ENCODE measurements around the gene GGT7. TPM values are rescaled to one million over a fixed set of nuclear protein-coding genes. Genes with fewer than 3 reads are reported as not detected.

Gene GGT7
- total RNA-seq, 1 donor from 2014 or later, result 62.7 TPM

DNA sequence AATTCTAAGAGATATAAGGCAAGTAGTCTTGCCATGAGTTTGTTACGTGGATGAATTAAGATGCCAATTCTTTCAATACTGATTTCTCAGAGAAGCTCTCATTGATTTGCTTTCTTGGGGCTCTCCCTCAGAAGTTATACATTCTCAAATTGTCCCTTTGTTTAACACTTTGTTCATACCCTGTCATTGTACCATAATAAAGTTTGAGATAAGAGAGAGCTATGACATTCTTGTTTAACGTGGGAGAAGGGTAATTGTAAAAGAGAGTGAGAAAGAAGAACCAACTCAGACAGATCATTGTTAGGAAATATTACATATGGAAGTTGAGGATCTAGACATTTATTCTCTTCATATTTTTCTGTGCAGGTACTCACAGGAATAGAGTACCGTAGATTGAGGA is 22.8 kb upstream of the GGT7 start:
- H3K9me3 Mint-ChIP-seq, result no peaks in the 10 kb centered on the region
- H3K36me3 Mint-ChIP-seq, result peaks cover 19% of the 10 kb centered on the region
- H3K27me3 Mint-ChIP-seq, result no peaks in the 10 kb centered on the region
- no peak for DNase-seq (ENCODE audit: extremely low spot score, unreplicated experiment)
- no peak overlapping the region for H3K27ac Mint-ChIP-seq
- TF ChIP-seq, protein P1, sequence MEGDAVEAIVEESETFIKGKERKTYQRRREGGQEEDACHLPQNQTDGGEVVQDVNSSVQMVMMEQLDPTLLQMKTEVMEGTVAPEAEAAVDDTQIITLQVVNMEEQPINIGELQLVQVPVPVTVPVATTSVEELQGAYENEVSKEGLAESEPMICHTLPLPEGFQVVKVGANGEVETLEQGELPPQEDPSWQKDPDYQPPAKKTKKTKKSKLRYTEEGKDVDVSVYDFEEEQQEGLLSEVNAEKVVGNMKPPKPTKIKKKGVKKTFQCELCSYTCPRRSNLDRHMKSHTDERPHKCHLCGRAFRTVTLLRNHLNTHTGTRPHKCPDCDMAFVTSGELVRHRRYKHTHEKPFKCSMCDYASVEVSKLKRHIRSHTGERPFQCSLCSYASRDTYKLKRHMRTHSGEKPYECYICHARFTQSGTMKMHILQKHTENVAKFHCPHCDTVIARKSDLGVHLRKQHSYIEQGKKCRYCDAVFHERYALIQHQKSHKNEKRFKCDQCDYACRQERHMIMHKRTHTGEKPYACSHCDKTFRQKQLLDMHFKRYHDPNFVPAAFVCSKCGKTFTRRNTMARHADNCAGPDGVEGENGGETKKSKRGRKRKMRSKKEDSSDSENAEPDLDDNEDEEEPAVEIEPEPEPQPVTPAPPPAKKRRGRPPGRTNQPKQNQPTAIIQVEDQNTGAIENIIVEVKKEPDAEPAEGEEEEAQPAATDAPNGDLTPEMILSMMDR (conservative IDR thresholded peaks at IDR 0.05), result no peak
- H3K4me3 Mint-ChIP-seq, result no peak overlapping the region
- no peaks in the 10 kb centered on the region for H3K4me1 Mint-ChIP-seq (ENCODE audit: unreplicated experiment)

DNA sequence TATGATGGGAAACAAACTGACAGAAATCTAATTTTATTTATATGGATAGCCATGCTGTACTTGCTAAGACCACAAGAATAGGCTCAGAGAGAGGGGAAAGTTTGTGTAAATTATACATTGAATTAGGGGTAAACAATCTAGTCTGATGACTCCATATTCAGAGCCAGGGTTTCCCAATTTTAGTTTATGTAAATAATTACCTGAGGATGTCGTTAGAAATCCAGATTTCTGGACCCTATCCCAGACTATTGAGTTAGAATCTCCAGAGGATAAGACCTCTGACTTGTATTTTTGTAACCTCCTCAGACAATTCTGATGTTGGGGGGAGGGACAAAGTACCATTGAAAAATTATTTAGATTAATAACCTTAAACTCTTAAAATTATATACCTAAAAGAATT is 22.1 kb upstream of the GGT7 start:
- H3K4me3 Mint-ChIP-seq, result no peak overlapping the region
- DNase-seq (ENCODE audit: extremely low spot score, unreplicated experiment), result no peak
- H3K36me3 Mint-ChIP-seq, result peaks cover 22% of the 10 kb centered on the region
- H3K4me1 Mint-ChIP-seq (ENCODE audit: unreplicated experiment), result no peaks in the 10 kb centered on the region
- no peaks in the 10 kb centered on the region for H3K27me3 Mint-ChIP-seq
- TF ChIP-seq, protein P1 (conservative IDR thresholded peaks at IDR 0.05), result no peak
- H3K9me3 Mint-ChIP-seq, result no peaks in the 10 kb centered on the region
- no peak overlapping the region for H3K27ac Mint-ChIP-seq

DNA sequence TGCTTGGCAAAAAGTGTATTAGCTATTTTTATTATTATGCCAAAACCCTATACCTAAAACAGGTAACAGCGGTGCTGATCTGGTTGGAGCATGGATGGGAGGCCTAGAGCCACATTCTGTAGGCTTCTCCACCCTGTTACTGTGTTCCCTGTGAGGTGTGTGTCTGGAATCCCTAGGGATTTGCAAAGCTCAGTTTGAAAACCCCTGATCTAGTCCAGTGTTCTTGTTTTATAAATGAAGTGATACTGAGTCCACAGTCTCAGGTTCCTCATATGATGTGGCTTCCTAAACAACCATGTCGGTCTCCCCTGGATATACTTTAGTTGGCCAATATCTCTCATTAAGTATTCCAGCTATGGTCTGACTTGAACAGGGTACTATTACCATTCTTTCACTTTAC is 20.0 kb upstream of the GGT7 start:
- Mint-ChIP-seq H3K4me1 (ENCODE audit: unreplicated experiment) (no peaks in the 10 kb centered on the region), H3K27me3 (no peaks in the 10 kb centered on the region), H3K36me3 (peaks cover 22% of the 10 kb centered on the region), H3K9me3 (no peaks in the 10 kb centered on the region), H3K4me3 (no peak overlapping the region), H3K27ac (no peak overlapping the region)
- TF ChIP-seq, protein P1 (conservative IDR thresholded peaks at IDR 0.05), result no peak
- no peak for DNase-seq (ENCODE audit: extremely low spot score, unreplicated experiment)

DNA sequence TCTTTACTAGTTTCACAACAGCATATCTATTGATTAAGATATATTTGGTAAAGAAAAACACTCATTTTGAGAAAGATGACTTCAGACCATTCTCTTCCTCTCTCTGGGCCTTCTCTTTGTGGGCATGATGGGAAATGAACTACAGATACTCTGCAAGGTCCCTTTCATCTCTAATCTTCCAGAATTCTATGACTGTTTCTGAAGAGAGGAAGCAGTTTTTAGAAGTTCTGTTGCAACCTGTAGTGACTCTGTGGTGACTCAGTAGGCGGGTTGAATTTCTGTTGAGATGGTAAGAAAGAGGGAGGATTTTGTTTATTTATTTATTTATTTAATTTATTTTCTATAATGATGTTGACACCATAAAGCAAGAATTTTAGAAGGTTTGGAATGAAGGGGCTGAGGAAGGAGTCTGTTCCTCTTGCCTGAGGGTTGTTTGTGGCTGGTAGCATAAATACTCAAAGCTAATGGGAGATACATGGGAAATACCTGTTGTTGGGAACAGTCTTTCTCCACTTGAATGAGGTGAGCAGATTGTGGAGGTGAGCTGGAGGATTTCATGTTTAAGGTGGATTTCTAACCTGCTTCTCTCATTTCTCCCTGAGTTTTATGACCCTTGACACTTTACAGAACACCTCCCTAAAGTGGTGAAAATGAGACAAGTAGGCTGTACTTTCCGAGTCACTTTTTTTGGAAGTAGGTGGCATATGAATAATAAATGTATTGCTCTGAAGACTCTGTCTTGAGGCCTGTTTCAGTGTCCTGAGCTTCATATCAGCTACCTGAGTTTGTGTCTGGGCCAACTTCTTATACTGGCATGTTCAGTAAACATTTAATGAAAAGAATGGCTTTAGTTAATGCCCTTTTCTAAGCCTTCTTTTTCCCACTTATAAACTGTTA is 18.8 kb upstream of the GGT7 start:
- no peak overlapping the region for H3K4me3 Mint-ChIP-seq
- no peak overlapping the region for H3K27ac Mint-ChIP-seq

DNA sequence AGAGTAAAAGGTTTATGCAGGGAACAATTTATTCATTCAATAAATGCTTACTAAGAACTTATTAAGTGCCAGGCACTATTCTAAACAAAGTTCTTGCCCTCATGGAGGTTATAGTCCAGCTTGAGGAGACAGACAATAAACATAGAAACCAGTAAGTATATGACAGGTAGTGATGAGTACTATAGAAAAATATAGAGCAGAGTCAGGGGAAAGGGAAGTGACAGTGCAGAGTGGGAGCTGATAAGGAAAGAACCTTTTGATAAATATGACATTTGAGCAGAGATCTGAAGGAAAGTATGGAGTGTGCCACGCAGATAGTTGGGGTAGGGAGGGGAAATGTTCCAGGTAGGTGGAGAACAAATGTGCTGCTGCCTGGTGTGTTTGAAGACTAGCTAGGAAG is 15.8 kb upstream of the GGT7 start:
- Mint-ChIP-seq H3K27ac (no peak overlapping the region), H3K27me3 (no peaks in the 10 kb centered on the region), H3K9me3 (no peaks in the 10 kb centered on the region), H3K4me3 (no peak overlapping the region), H3K36me3 (peaks cover 18% of the 10 kb centered on the region), H3K4me1 (ENCODE audit: unreplicated experiment) (no peaks in the 10 kb centered on the region)
- TF ChIP-seq, protein P1 (conservative IDR thresholded peaks at IDR 0.05), result no peak
- no peak for DNase-seq (ENCODE audit: extremely low spot score, unreplicated experiment)

More for the DNA sequence above, 18.8 kb upstream of the GGT7 start:
- Mint-ChIP-seq H3K9me3 (no peaks in the 10 kb centered on the region), H3K36me3 (peaks cover 17% of the 10 kb centered on the region), H3K4me1 (ENCODE audit: unreplicated experiment) (no peaks in the 10 kb centered on the region), H3K27me3 (no peaks in the 10 kb centered on the region)
- DNase-seq (ENCODE audit: extremely low spot score, unreplicated experiment), result no peak
- TF ChIP-seq, protein P1 (conservative IDR thresholded peaks at IDR 0.05), result no peak

Measured in type B pancreatic cell (in vitro differentiated cells).